Stomach (tissue), 4 donors: ENCODE results near the gene CHAF1A.

Experiments used
- CTCF ChIP-seq, 7 experiments: fragments of 450-650 bp in 4 of 7; fragments of 200-600 bp in 3 of 7; sonication (generic) in 3 of 7; IDR thresholded peaks; one replicate each; pipeline ENCODE4 v1.5.1; 2016 to 2019; ENCODE audit warnings: antibody characterized with exemption in 7 of 7, control low read depth in 2 of 7, mild to moderate bottlenecking in 1 of 7
- EP300 ChIP-seq: sonication (generic); formaldehyde crosslinking; IDR thresholded peaks from one replicate; pipeline ENCODE4 v1.6.1; 2017; ENCODE audit warnings: antibody characterized with exemption
- POLR2A ChIP-seq, 4 donors: fragments of 450-650 bp; IDR thresholded peaks; one replicate each; pipeline ENCODE4 v1.6.1; 2016; ENCODE audit warnings: antibody characterized with exemption in 4 of 4, control low read depth in 2 of 4, mild to moderate bottlenecking in 1 of 4, moderate library complexity in 1 of 4
- POLR2AphosphoS5 ChIP-seq, 3 donors: sonication (generic); formaldehyde crosslinking; IDR thresholded peaks; one replicate each; pipeline ENCODE4 v1.6.1; 2016; ENCODE audit warnings: antibody characterized with exemption in 3 of 3

GRCh38 chr19:4430760-4431159 lies 28.3 kb downstream of the CHAF1A start:
- TF ChIP-seq CTCF (IDR thresholded peaks at IDR 0.05) (no peak), EP300 (no peak), POLR2AphosphoS5 (IDR thresholded peaks at IDR 0.05) (no peak), POLR2A (IDR thresholded peaks at IDR 0.05) (no peak)
